Astrocyte (in vitro differentiated cells and primary cell): Measurements from ENCODE around the gene RBM19. TPM values are rescaled to one million over a fixed set of nuclear protein-coding genes. Genes with fewer than 3 reads are reported as not detected.

Experiments
- DNase-seq: peaks from one replicate; pipeline ENCODE4 v3.0.0-alpha.2; 2010; ENCODE audit warnings: low read depth
- FAIRE-seq: peaks from 2 replicates; lab custom pipeline; 2011; peaks lifted over from hg19 to GRCh38; lab: Jason Lieb, UNC
- H2AFZ ChIP-seq: 2 replicates; pipeline ENCODE4 v1.6.0; 2012; ENCODE audit warnings: low read depth, low read length, inconsistent platforms
- H3K27ac ChIP-seq: 2 replicates; pipeline ENCODE4 v1.5.1; 2011; ENCODE audit warnings: low read depth, low read length, inconsistent platforms
- H3K27me3 ChIP-seq: 2 replicates; pipeline ENCODE4 v1.6.0; 2011; ENCODE audit warnings: low read length, inconsistent platforms; ENCODE audit not compliant: insufficient read depth
- H3K36me3 ChIP-seq: 2 replicates; pipeline ENCODE4 v1.5.1; 2011; ENCODE audit warnings: low read length, inconsistent platforms; ENCODE audit not compliant: insufficient read depth
- H3K4me1 ChIP-seq: 2 replicates; pipeline ENCODE4 v1.5.1; 2011; ENCODE audit warnings: low read length, inconsistent platforms; ENCODE audit not compliant: insufficient read depth
- H3K4me2 ChIP-seq: 2 replicates; pipeline ENCODE4 v1.6.0; 2012; ENCODE audit warnings: low read length, inconsistent platforms
- H3K4me3 ChIP-seq: 2 replicates; pipeline ENCODE4 v1.5.1; 2011; ENCODE audit warnings: low read depth, mild to moderate bottlenecking, low read length, inconsistent platforms; ENCODE audit not compliant: insufficient read depth
- H3K79me2 ChIP-seq: 2 replicates; pipeline ENCODE4 v1.6.0; 2012; ENCODE audit warnings: mild to moderate bottlenecking, low read length, inconsistent platforms; ENCODE audit not compliant: insufficient read depth
- H3K9ac ChIP-seq: 2 replicates; pipeline ENCODE4 v1.6.0; 2012; ENCODE audit warnings: mild to moderate bottlenecking, low read length, inconsistent platforms
- H3K9me3 ChIP-seq: 2 replicates; pipeline ENCODE4 v1.5.1; 2012; ENCODE audit warnings: low read depth, mild to moderate bottlenecking, low read length, inconsistent platforms; ENCODE audit not compliant: insufficient read depth
- H4K20me1 ChIP-seq: 2 replicates; pipeline ENCODE4 v1.6.0; 2012; ENCODE audit warnings: low read length, inconsistent platforms; ENCODE audit not compliant: insufficient read depth
- H3K27ac Mint-ChIP-seq: one replicate; pipeline ENCODE4 v1.8.0; 2021; ENCODE audit warnings: mild to moderate bottlenecking, mixed read lengths; ENCODE audit not compliant: unreplicated experiment
- H3K27me3 Mint-ChIP-seq: one replicate; pipeline ENCODE4 v1.8.0; 2021; ENCODE audit warnings: low read depth, mixed read lengths; ENCODE audit not compliant: unreplicated experiment
- H3K36me3 Mint-ChIP-seq: one replicate; pipeline ENCODE4 v1.8.0; 2021; ENCODE audit warnings: low read depth, mixed read lengths; ENCODE audit not compliant: unreplicated experiment
- H3K4me1 Mint-ChIP-seq: one replicate; pipeline ENCODE4 v1.8.0; 2021; ENCODE audit warnings: low read depth, mixed read lengths; ENCODE audit not compliant: unreplicated experiment
- H3K4me3 Mint-ChIP-seq: one replicate; pipeline ENCODE4 v1.8.0; 2021; ENCODE audit warnings: mild to moderate bottlenecking, moderate library complexity, mixed read lengths; ENCODE audit not compliant: unreplicated experiment
- H3K9me3 Mint-ChIP-seq: one replicate; pipeline ENCODE4 v1.8.0; 2021; ENCODE audit warnings: mild to moderate bottlenecking, mixed read lengths; ENCODE audit not compliant: unreplicated experiment
- CTCF ChIP-seq: IDR thresholded peaks from 2 replicates; pipeline ENCODE4 v1.5.1; 2011; ENCODE audit warnings: low read depth, mild to moderate bottlenecking, inconsistent platforms, low read length, moderate library complexity; ENCODE audit not compliant: insufficient read depth
- EZH2 ChIP-seq: IDR thresholded peaks from 2 replicates; pipeline ENCODE4 v1.6.1; 2012; ENCODE audit warnings: mild to moderate bottlenecking, low read length, inconsistent platforms; ENCODE audit not compliant: insufficient read depth
- total RNA-seq: library from RNA; stranded (reverse); gene quantifications from 2 replicates; pipeline ENCODE4 v1.2.1, GENCODE V29; 2021

The RBM19 gene
- total RNA-seq, 1 donor from 2014 or later = 32.3 TPM

- no peak overlapping the region for H2AFZ ChIP-seq
- peaks cover 4% of the 10 kb centered on the region for H3K9me3 ChIP-seq
- no peak overlapping the region for H3K4me3 Mint-ChIP-seq
- H3K4me1 ChIP-seq = peaks cover 7% of the 10 kb centered on the region
- TF ChIP-seq EZH2 (no peak), CTCF (no peak)
- H3K27ac ChIP-seq = no peak overlapping the region
- H3K27me3 Mint-ChIP-seq = no peaks in the 10 kb centered on the region
- no peak overlapping the region for H3K4me2 ChIP-seq
- DNase-seq (no peak), FAIRE-seq (no peak)
- no peak overlapping the region for H3K4me3 ChIP-seq
- no peaks in the 10 kb centered on the region for H4K20me1 ChIP-seq
- peaks cover 21% of the 10 kb centered on the region for H3K36me3 Mint-ChIP-seq
- H3K27me3 ChIP-seq = no peaks in the 10 kb centered on the region
- H3K4me1 Mint-ChIP-seq = peaks cover 4% of the 10 kb centered on the region
- H3K9me3 Mint-ChIP-seq = peaks cover 3% of the 10 kb centered on the region
- no peak overlapping the region for H3K9ac ChIP-seq
- H3K36me3 ChIP-seq = no peaks in the 10 kb centered on the region
- H3K27ac Mint-ChIP-seq = no peak overlapping the region
- H3K79me2 ChIP-seq = no peaks in the 10 kb centered on the region
These were observed 85.8 kb downstream of the RBM19 start for GRCh38 chr12:113880326-113880725.

- H3K27ac Mint-ChIP-seq = no peak overlapping the region
- H3K4me3 Mint-ChIP-seq = no peak overlapping the region
- H3K27me3 ChIP-seq = no peaks in the 10 kb centered on the region
- no peak overlapping the region for H3K4me2 ChIP-seq
- H3K9me3 ChIP-seq = peaks cover 4% of the 10 kb centered on the region
- H3K4me1 Mint-ChIP-seq = peaks cover 10% of the 10 kb centered on the region
- no peak for TF ChIP-seq CTCF
- no peak for TF ChIP-seq EZH2
- no peaks in the 10 kb centered on the region for H3K79me2 ChIP-seq
- H3K27ac ChIP-seq = no peak overlapping the region
- no peak overlapping the region for H2AFZ ChIP-seq
- H3K4me1 ChIP-seq = peaks cover 14% of the 10 kb centered on the region
- H3K27me3 Mint-ChIP-seq = no peaks in the 10 kb centered on the region
- H3K9me3 Mint-ChIP-seq = peaks cover 2% of the 10 kb centered on the region
- FAIRE-seq (no peak), DNase-seq (no peak)
- H3K4me3 ChIP-seq = no peak overlapping the region
- no peak overlapping the region for H3K9ac ChIP-seq
- H4K20me1 ChIP-seq = no peaks in the 10 kb centered on the region
- H3K36me3 Mint-ChIP-seq = peaks cover 22% of the 10 kb centered on the region
- H3K36me3 ChIP-seq = no peaks in the 10 kb centered on the region
These were observed 86.5 kb downstream of the RBM19 start for GRCh38 chr12:113879658-113880057.

- Histone ChIP-seq H3K9me3 (no peaks in the 10 kb centered on the region), H3K4me1 (peaks cover 17% of the 10 kb centered on the region), H3K79me2 (no peaks in the 10 kb centered on the region), H3K4me2 (no peak overlapping the region), H3K4me3 (no peak overlapping the region), H3K27me3 (no peaks in the 10 kb centered on the region), H4K20me1 (no peaks in the 10 kb centered on the region), H2AFZ (no peak overlapping the region), H3K9ac (no peak overlapping the region), H3K27ac (no peak overlapping the region), H3K36me3 (no peaks in the 10 kb centered on the region)
- no peak overlapping the region for H3K4me3 Mint-ChIP-seq
- H3K27me3 Mint-ChIP-seq = no peaks in the 10 kb centered on the region
- TF ChIP-seq EZH2 (no peak), CTCF (no peak)
- H3K27ac Mint-ChIP-seq = no peak overlapping the region
- FAIRE-seq (no peak), DNase-seq (no peak)
- H3K36me3 Mint-ChIP-seq = peaks cover 19% of the 10 kb centered on the region
- H3K9me3 Mint-ChIP-seq = no peaks in the 10 kb centered on the region
- peaks cover 10% of the 10 kb centered on the region for H3K4me1 Mint-ChIP-seq
These were observed 88.5 kb downstream of the RBM19 start for GRCh38 chr12:113877607-113878006.
